Brain microvascular endothelial cell (primary cell): ENCODE measurements around the gene COG5.

Experiments used
- DNase-seq: peaks from one replicate; pipeline ENCODE4 v3.0.0-alpha.2; 2020
- H3K27ac ChIP-seq: fragments of 250-450 bp; sonication (Bioruptor Pico); 2 replicates; pipeline ENCODE4 v1.5.1; 2020; ENCODE audit warnings: mild to moderate bottlenecking, moderate library complexity
- H3K27me3 ChIP-seq: fragments of 250-450 bp; sonication (Bioruptor Pico); replicated peaks from 2 replicates; pipeline ENCODE4 v1.5.1; 2020; ENCODE audit warnings: mild to moderate bottlenecking
- H3K36me3 ChIP-seq: fragments of 250-450 bp; sonication (Bioruptor Pico); replicated peaks from 2 replicates; pipeline ENCODE4 v1.5.1; 2020; ENCODE audit warnings: mild to moderate bottlenecking
- H3K4me3 ChIP-seq: 2 replicates; pipeline ENCODE4 v1.5.1; 2011; ENCODE audit warnings: low read depth, mild to moderate bottlenecking, control low read depth, low read length, moderate library complexity
- CTCF ChIP-seq: IDR thresholded peaks from 2 replicates; pipeline ENCODE4 v1.5.1; 2011; ENCODE audit warnings: low read depth, mild to moderate bottlenecking, moderate library complexity, low read length, control low read depth, inconsistent platforms; ENCODE audit errors: missing control alignments
- in situ Hi-C: cut with HindIII; loops from 2 replicates; pipeline ENCODE4 v1.10.0; 2017; ENCODE audit warnings: low sequenced_read_pairs, low pct_ligation_motif_present

COG5 gene

GRCh38 chr7:107196834-107197610, 366.7 kb downstream of the COG5 start:
- in situ Hi-C loops: no loop called here
- TF ChIP-seq CTCF: no peak

DNA sequence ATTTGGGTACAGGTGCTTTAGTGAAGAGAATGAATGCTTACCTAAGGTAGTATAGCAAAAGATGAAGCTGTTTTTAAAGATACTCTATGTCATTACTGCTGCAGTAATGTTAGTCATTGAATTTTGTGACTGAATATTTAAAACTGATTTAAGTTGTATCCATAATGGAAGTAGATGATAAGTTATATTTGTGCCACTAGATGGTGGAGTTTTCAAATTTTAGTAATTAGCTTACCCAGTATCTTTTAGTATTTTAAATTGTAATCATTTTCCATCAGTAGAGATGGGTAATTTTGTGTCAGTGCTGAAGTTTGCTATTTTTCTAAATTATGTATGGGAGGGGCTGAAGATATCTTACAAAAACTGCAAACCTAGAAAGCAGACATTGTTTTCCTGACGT, 369.7 kb downstream of the COG5 start:
- peaks cover 29% of the 10 kb centered on the region for H3K36me3 ChIP-seq
- no peak overlapping the region for H3K27ac ChIP-seq
- H3K27me3 ChIP-seq: no peaks in the 10 kb centered on the region
- no peak for TF ChIP-seq CTCF
- in situ Hi-C loops: no loop called here
- H3K4me3 ChIP-seq: no peak overlapping the region
- DNase-seq: no peak

More at GRCh38 chr7:107196834-107197610, 366.7 kb downstream of the COG5 start:
- no peak for DNase-seq
- no peaks in the 10 kb centered on the region for H3K27me3 ChIP-seq
- H3K4me3 ChIP-seq: no peak overlapping the region
- peaks cover 45% of the 10 kb centered on the region for H3K36me3 ChIP-seq
- H3K27ac ChIP-seq: no peak overlapping the region

- DNase-seq: no peak
- in situ Hi-C loops: no loop called here
- TF ChIP-seq CTCF: no peak
- Histone ChIP-seq H3K36me3 (peaks cover 28% of the 10 kb centered on the region), H3K27me3 (no peaks in the 10 kb centered on the region), H3K4me3 (no peak overlapping the region), H3K27ac (no peak overlapping the region)
Measured at GRCh38 chr7:107190090-107190489, 373.6 kb downstream of the COG5 start.

- peaks cover 37% of the 10 kb centered on the region for H3K36me3 ChIP-seq
- DNase-seq: no peak
- in situ Hi-C loops: no loop called here
Measured at GRCh38 chr7:107187774-107188173, 375.9 kb downstream of the COG5 start.

DNA sequence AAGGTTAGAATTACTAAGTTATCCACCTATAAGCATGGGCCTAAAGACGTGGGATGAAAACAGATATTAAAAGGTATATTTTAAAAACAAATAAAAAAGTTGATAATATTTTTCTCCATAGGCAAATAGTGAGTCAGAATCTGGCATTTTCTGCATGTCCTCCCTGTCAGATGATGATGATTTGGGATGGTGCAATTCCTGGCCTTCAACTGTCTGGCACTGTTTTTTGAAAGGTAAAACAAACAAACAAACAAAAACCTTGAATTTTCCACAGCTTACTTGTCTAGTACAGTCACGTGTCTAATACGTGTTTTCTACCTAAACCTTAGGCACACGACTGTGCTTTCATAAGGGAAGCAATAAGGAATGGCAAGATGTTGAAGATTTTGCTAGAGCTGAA, 377.5 kb downstream of the COG5 start:
- Histone ChIP-seq H3K27me3 (no peaks in the 10 kb centered on the region), H3K27ac (no peak overlapping the region), H3K36me3 (peaks cover 37% of the 10 kb centered on the region), H3K4me3 (no peak overlapping the region)
- TF ChIP-seq CTCF: no peak
- DNase-seq: no peak
- in situ Hi-C loops: no loop called here

More at GRCh38 chr7:107187774-107188173, 375.9 kb downstream of the COG5 start:
- Histone ChIP-seq H3K4me3 (no peak overlapping the region), H3K27me3 (no peaks in the 10 kb centered on the region), H3K27ac (no peak overlapping the region)
- no peak for TF ChIP-seq CTCF

DNA sequence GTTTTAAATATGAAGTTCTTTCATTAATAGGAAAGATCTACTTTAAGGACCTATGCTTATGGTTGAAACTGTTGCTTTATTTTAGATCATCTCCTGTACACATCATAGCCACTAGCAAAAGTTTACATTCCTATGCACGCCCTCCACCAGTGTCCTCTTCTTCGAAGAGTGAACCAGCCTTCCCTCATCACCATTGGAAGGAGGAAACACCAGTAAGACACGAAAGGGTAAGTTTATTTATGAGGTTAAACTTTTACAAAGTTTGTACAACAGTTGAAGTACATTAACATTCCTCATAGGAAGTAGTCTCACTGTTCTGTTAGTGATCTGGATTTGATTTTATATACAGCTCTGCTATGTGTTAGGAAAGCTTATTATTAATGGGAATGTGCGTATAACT, 378.0 kb downstream of the COG5 start:
- no peak for DNase-seq
- H3K36me3 ChIP-seq: peaks cover 39% of the 10 kb centered on the region
- in situ Hi-C loops: no loop called here
- H3K4me3 ChIP-seq: no peak overlapping the region
- H3K27ac ChIP-seq: no peak overlapping the region
- H3K27me3 ChIP-seq: no peaks in the 10 kb centered on the region
- TF ChIP-seq CTCF: no peak
